PC-9 (cell line): ENCODE data around the gene LRIG1. TPM values are rescaled to one million over a fixed set of nuclear protein-coding genes. Genes with fewer than 3 reads are reported as not detected.

Source experiments
- BruUV-seq: library from RNA; stranded (reverse); fragments of 400-500 nt; replicated peaks from 2 replicates; lab custom pipeline; 2021; lab: Mats Ljungman, UMichigan
- CTCF ChIA-PET: fragments of 300-600 bp; sonication (Branson Sonifier 250); formaldehyde crosslinking; loops from one replicate; lab custom pipeline; 2022; ENCODE audit warnings: antibody characterized with exemption; lab: Charles Lee
- POLR2A ChIA-PET: fragments of 300-600 bp; sonication (Branson Sonifier 250); formaldehyde crosslinking; loops from one replicate; lab custom pipeline; 2022; ENCODE audit warnings: antibody characterized with exemption; ENCODE audit not compliant: unreplicated experiment; lab: Charles Lee
- DNase-seq, 2 experiments: peaks; one replicate each; pipeline versions ENCODE4 v3.0.0 to v3.0.0-alpha.2; 2015 to 2022; ENCODE audit warnings: mixed read lengths in 1 of 2
- H2AFZ ChIP-seq: fragments of 200-600 bp; sonication (generic); 2 replicates; pipeline ENCODE4 v1.8.1; 2017; ENCODE audit warnings: antibody characterized with exemption
- H3F3A ChIP-seq: fragments of 200-600 bp; sonication (generic); 2 replicates; pipeline ENCODE4 v1.8.1; 2017; ENCODE audit warnings: antibody characterized with exemption, mild to moderate bottlenecking, low read depth; ENCODE audit not compliant: insufficient read depth
- H3K27ac ChIP-seq: fragments of 200-600 bp; sonication (generic); 2 replicates; pipeline ENCODE4 v1.6.1; 2016; ENCODE audit warnings: mixed run types
- H3K27me3 ChIP-seq: fragments of 200-600 bp; sonication (generic); 2 replicates; pipeline ENCODE4 v1.6.1; 2016; ENCODE audit warnings: low read depth, mixed run types; ENCODE audit not compliant: insufficient read depth
- H3K36me3 ChIP-seq: fragments of 200-600 bp; sonication (generic); 2 replicates; pipeline ENCODE4 v1.6.1; 2016; ENCODE audit warnings: low read depth, mixed run types
- H3K4me1 ChIP-seq: fragments of 200-600 bp; sonication (generic); replicated peaks from 2 replicates; pipeline ENCODE4 v1.6.1; 2016; ENCODE audit warnings: mixed run types; ENCODE audit not compliant: insufficient read depth
- H3K4me2 ChIP-seq: fragments of 200-600 bp; sonication (generic); 2 replicates; pipeline ENCODE4 v1.6.1; 2017; ENCODE audit warnings: mixed run types
- H3K4me3 ChIP-seq: fragments of 200-600 bp; sonication (generic); 2 replicates; pipeline ENCODE4 v1.6.1; 2016; ENCODE audit warnings: mixed run types
- H3K79me2 ChIP-seq: fragments of 200-600 bp; sonication (generic); 2 replicates; pipeline ENCODE4 v1.6.1; 2017; ENCODE audit warnings: low read depth, mixed run types
- H3K9me2 ChIP-seq: fragments of 200-600 bp; sonication (generic); 2 replicates; pipeline ENCODE4 v1.8.1; 2017; ENCODE audit warnings: mild to moderate bottlenecking; ENCODE audit not compliant: insufficient read depth
- H3K9me3 ChIP-seq: fragments of 200-600 bp; sonication (generic); 2 replicates; pipeline ENCODE4 v1.8.1; 2016; ENCODE audit warnings: low read depth; ENCODE audit not compliant: insufficient read depth
- H4K20me1 ChIP-seq: fragments of 200-600 bp; sonication (generic); 2 replicates; pipeline ENCODE4 v1.8.1; 2017; ENCODE audit not compliant: insufficient read depth
- EZH2 ChIP-seq: fragments of 200-600 bp; sonication (generic); IDR thresholded peaks from 2 replicates; pipeline ENCODE4 v1.8.0; 2017; ENCODE audit warnings: antibody characterized with exemption, low read depth
- intact Hi-C: fragments of 100-400 bp; cut with micrococcal nuclease; formaldehyde crosslinking; loops from one replicate; pipeline ENCODE4 v1.10.0; 2022; ENCODE audit not compliant: unreplicated experiment
- total RNA-seq: library from RNA; stranded (reverse); gene quantifications from 2 replicates; pipeline ENCODE4 v1.2.3, GENCODE V29; 2021
- TF ChIP-seq, protein P1 (sequence below): fragments of 200-600 bp; sonication (generic); conservative IDR thresholded peaks from 2 replicates; pipeline ENCODE4 v1.6.1; 2017; ENCODE audit warnings: mixed run types, antibody characterized with exemption, mild to moderate bottlenecking, moderate library complexity

The LRIG1 gene
- total RNA-seq, 1 experiment from 2014 or later: not detected

GRCh38 chr3:66355997-66356396 is 144.8 kb downstream of the LRIG1 start:
- Histone ChIP-seq H3F3A (no peaks in the 10 kb centered on the region), H4K20me1 (no peaks in the 10 kb centered on the region), H3K4me3 (no peak overlapping the region), H3K9me2 (no peaks in the 10 kb centered on the region), H3K79me2 (no peaks in the 10 kb centered on the region), H3K4me2 (no peak overlapping the region), H3K27me3 (no peaks in the 10 kb centered on the region), H3K4me1 (no peaks in the 10 kb centered on the region), H3K9me3 (no peaks in the 10 kb centered on the region), H3K27ac (no peak overlapping the region), H2AFZ (no peak overlapping the region), H3K36me3 (no peaks in the 10 kb centered on the region)
- intact Hi-C loops: no loop called here
- no TSS peak for BruUV-seq
- DNase-seq: no peak
- TF ChIP-seq, protein P1, sequence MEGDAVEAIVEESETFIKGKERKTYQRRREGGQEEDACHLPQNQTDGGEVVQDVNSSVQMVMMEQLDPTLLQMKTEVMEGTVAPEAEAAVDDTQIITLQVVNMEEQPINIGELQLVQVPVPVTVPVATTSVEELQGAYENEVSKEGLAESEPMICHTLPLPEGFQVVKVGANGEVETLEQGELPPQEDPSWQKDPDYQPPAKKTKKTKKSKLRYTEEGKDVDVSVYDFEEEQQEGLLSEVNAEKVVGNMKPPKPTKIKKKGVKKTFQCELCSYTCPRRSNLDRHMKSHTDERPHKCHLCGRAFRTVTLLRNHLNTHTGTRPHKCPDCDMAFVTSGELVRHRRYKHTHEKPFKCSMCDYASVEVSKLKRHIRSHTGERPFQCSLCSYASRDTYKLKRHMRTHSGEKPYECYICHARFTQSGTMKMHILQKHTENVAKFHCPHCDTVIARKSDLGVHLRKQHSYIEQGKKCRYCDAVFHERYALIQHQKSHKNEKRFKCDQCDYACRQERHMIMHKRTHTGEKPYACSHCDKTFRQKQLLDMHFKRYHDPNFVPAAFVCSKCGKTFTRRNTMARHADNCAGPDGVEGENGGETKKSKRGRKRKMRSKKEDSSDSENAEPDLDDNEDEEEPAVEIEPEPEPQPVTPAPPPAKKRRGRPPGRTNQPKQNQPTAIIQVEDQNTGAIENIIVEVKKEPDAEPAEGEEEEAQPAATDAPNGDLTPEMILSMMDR: no peak
- TF ChIP-seq EZH2: no peak
- ChIA-PET POLR2A (no interaction called here), CTCF (interaction anchor here (0.6 kb wide), 1 partner anchor 174 kb away, joined by 4 read pairs; no protein-coding TSS in a partner anchor)

GRCh38 chr3:66355394-66355793 is 145.4 kb downstream of the LRIG1 start:
- DNase-seq: no peak
- Histone ChIP-seq H3K4me3 (no peak overlapping the region), H3K9me2 (no peaks in the 10 kb centered on the region), H3K4me2 (no peak overlapping the region), H3K27me3 (no peaks in the 10 kb centered on the region), H3K36me3 (no peaks in the 10 kb centered on the region), H3K27ac (no peak overlapping the region), H3K4me1 (no peaks in the 10 kb centered on the region), H3F3A (no peaks in the 10 kb centered on the region), H2AFZ (no peak overlapping the region), H3K79me2 (no peaks in the 10 kb centered on the region), H3K9me3 (no peaks in the 10 kb centered on the region), H4K20me1 (no peaks in the 10 kb centered on the region)
- ChIA-PET CTCF (interaction anchor here (0.6 kb wide), 1 partner anchor 174 kb away, joined by 4 read pairs; no protein-coding TSS in a partner anchor), POLR2A (interaction anchor here (0.6 kb wide), 1 partner anchor 29 kb away, joined by 3 read pairs; no protein-coding TSS in a partner anchor)
- no peak for TF ChIP-seq EZH2
- TF ChIP-seq, protein P1: no peak
- intact Hi-C loops: no loop called here
- no TSS peak for BruUV-seq

DNA sequence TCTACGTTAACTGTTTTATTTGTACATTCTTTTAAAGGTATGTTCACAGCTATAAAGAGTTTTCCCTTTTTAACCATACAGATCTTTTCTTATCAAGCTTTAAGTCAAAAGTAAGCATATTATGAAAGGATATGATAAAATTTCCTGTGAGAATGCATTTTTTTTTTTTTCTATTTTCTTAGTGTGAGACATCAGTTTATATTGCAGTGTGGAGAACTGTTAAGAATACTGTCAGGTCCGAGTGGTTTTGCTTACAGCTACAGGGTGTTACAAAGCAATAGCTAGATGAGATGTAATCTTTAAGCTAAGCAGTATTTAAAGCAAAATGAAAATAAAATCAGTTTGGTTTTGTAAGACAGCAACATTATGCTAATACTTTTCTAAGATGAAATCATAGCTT is 146.8 kb downstream of the LRIG1 start:
- no peak overlapping the region for H2AFZ ChIP-seq
- H3K4me1 ChIP-seq: no peaks in the 10 kb centered on the region
- H3K9me2 ChIP-seq: no peaks in the 10 kb centered on the region
- no peaks in the 10 kb centered on the region for H3K27me3 ChIP-seq
- BruUV-seq: no TSS peak
- H3F3A ChIP-seq: no peaks in the 10 kb centered on the region
- no peaks in the 10 kb centered on the region for H4K20me1 ChIP-seq
- no peak for TF ChIP-seq EZH2
- TF ChIP-seq, protein P1: no peak
- no peak overlapping the region for H3K27ac ChIP-seq
- CTCF ChIA-PET: no interaction called here
- no peaks in the 10 kb centered on the region for H3K36me3 ChIP-seq
- DNase-seq: no peak
- H3K4me3 ChIP-seq: no peak overlapping the region
- no peaks in the 10 kb centered on the region for H3K79me2 ChIP-seq
- POLR2A ChIA-PET: no interaction called here
- intact Hi-C loops: no loop called here
- H3K4me2 ChIP-seq: no peak overlapping the region
- no peaks in the 10 kb centered on the region for H3K9me3 ChIP-seq
